Right kidney (tissue), 1 donor: Measurements from ENCODE around the gene DRICH1.
"Not testable (repeated sequence)": the region's sequence is repeated elsewhere in the genome, so short reads cannot be mapped to it uniquely, and the experiment has no call there.

Experiments used
- DNase-seq: peaks from one replicate; pipeline ENCODE4 v3.0.0-alpha.2; 2016

The DRICH1 gene

GRCh38 chr22:23565915-23566704 lies 66.0 kb downstream of the DRICH1 start:
- peak; percentile 70 for DNase-seq

- peak; percentile 48 for DNase-seq
Measured at GRCh38 chr22:23565305-23565914, 66.7 kb downstream of the DRICH1 start.

GRCh38 chr22:23564276-23564675 lies 67.8 kb downstream of the DRICH1 start:
- DNase-seq, result no peak

GRCh38 chr22:23563111-23563510 lies 69.0 kb downstream of the DRICH1 start:
- no peak for DNase-seq

- DNase-seq, result no peak
Measured at GRCh38 chr22:23562186-23562585, 69.9 kb downstream of the DRICH1 start.

- DNase-seq, result not testable (repeated sequence)
Measured at GRCh38 chr22:23561025-23561510, 71.1 kb downstream of the DRICH1 start.

- DNase-seq, result not testable (repeated sequence)
Measured at GRCh38 chr22:23560215-23560614, 71.9 kb downstream of the DRICH1 start.
